H1 (cell line): ENCODE results near the gene CFDP1. TPM values are rescaled to one million over a fixed set of nuclear protein-coding genes. Genes with fewer than 3 reads are reported as not detected.

Experiments used
- CTCF ChIA-PET: fragments of 300-600 bp; sonication (Branson Sonifier 250); formaldehyde crosslinking; loops from one replicate; lab custom pipeline; 2021; ENCODE audit not compliant: partially characterized antibody; lab: Charles Lee
- POLR2A ChIA-PET: fragments of 300-600 bp; sonication (Branson Sonifier 250); formaldehyde crosslinking; loops from one replicate; lab custom pipeline; 2021; ENCODE audit warnings: inconsistent platforms; ENCODE audit not compliant: partially characterized antibody; lab: Charles Lee
- DNase-seq, 2 experiments: peaks; one replicate each; pipeline versions ENCODE4 v3.0.0 to v3.0.0-alpha.2; 2010 to 2022; ENCODE audit warnings: low spot score in 2 of 2, low read depth in 1 of 2, mixed read lengths in 1 of 2
- FAIRE-seq: peaks from 2 replicates; lab custom pipeline; 2011; peaks lifted over from hg19 to GRCh38; lab: Jason Lieb, UNC
- H2AFZ ChIP-seq: 2 replicates; pipeline ENCODE4 v1.8.1; 2012; ENCODE audit warnings: low read length, inconsistent platforms
- H2AK5ac ChIP-seq: 2 replicates; pipeline ENCODE4 v1.6.1; 2013; ENCODE audit warnings: low read depth, low read length
- H2BK120ac ChIP-seq: replicated peaks from 2 replicates; pipeline ENCODE3; 2013; ENCODE audit warnings: low read depth, low read length, inconsistent platforms
- H2BK12ac ChIP-seq: 2 replicates; pipeline ENCODE4 v1.6.1; 2013; ENCODE audit warnings: low read depth, low read length
- H2BK15ac ChIP-seq: 2 replicates; pipeline ENCODE4 v1.6.1; 2013; ENCODE audit warnings: low read length
- H2BK20ac ChIP-seq: 2 replicates; pipeline ENCODE4 v1.6.1; 2013; ENCODE audit warnings: low read length
- H2BK5ac ChIP-seq: 2 replicates; pipeline ENCODE4 v1.6.1; 2013; ENCODE audit warnings: low read depth, low read length
- H3K14ac ChIP-seq: 2 replicates; pipeline ENCODE4 v1.6.1; 2013; ENCODE audit warnings: inconsistent platforms; ENCODE audit not compliant: insufficient read length
- H3K18ac ChIP-seq: 2 replicates; pipeline ENCODE4 v1.6.1; 2013; ENCODE audit warnings: low read length; ENCODE audit errors: extremely low read depth
- H3K23ac ChIP-seq: 2 replicates; pipeline ENCODE4 v1.6.1; 2013; ENCODE audit warnings: inconsistent platforms; ENCODE audit not compliant: insufficient read length
- H3K23me2 ChIP-seq: 2 replicates; pipeline ENCODE4 v1.6.1; 2013; ENCODE audit warnings: low read depth, low read length
- H3K27ac ChIP-seq: 2 replicates; pipeline ENCODE4 v1.6.1; 2011; ENCODE audit warnings: low read depth, low read length, inconsistent platforms
- H3K27me3 ChIP-seq, 4 experiments: replicated peaks in 1 of 4; 1 replicate in 1 of 4; 2 replicates in 3 of 4; pipeline versions ENCODE4 v1.6.1 to v1.8.1; 2011 to 2013; ENCODE audit warnings: low read length in 3 of 4, mild to moderate bottlenecking in 3 of 4, inconsistent platforms in 2 of 4, mixed read lengths in 2 of 4, moderate library complexity in 1 of 4; ENCODE audit not compliant: control insufficient read depth in 3 of 4, insufficient read depth in 3 of 4; ENCODE audit errors: extremely low read depth in 1 of 4
- H3K36me3 ChIP-seq, 4 experiments: 2 replicates each; pipeline versions ENCODE4 v1.6.1 to v1.8.1; 2011 to 2013; ENCODE audit warnings: mild to moderate bottlenecking in 4 of 4, low read length in 3 of 4, moderate library complexity in 2 of 4, control low read depth in 1 of 4, inconsistent platforms in 1 of 4; ENCODE audit not compliant: insufficient read depth in 4 of 4, control insufficient read depth in 2 of 4
- H3K4ac ChIP-seq: replicated peaks from 2 replicates; pipeline ENCODE3; 2013; ENCODE audit warnings: low read length, low read depth, mixed read lengths, inconsistent platforms; ENCODE audit not compliant: insufficient read length
- H3K4me1 ChIP-seq, 4 experiments: replicated peaks in 1 of 4; 1 replicate in 1 of 4; 2 replicates in 3 of 4; pipeline versions ENCODE4 v1.6.1 to v1.8.1; 2011 to 2013; ENCODE audit warnings: low read length in 3 of 4, inconsistent platforms in 2 of 4, mixed read lengths in 1 of 4; ENCODE audit not compliant: insufficient read depth in 4 of 4, control insufficient read depth in 3 of 4
- H3K4me2 ChIP-seq, 2 experiments: 2 replicates each; pipeline versions ENCODE4 v1.6.1 to v1.8.1; 2011 to 2013; ENCODE audit warnings: low read depth in 2 of 2, low read length in 2 of 2, control low read depth in 1 of 2, inconsistent platforms in 1 of 2, mild to moderate bottlenecking in 1 of 2; ENCODE audit not compliant: insufficient read depth in 1 of 2
- H3K4me3 ChIP-seq, 4 experiments: fragments of 200-600, 300-600 bp in 1 of 4; sonication (generic), shearing (Covaris generic), sonication (Bioruptor Twin) in 1 of 4; 2 replicates each; pipeline versions ENCODE4 v1.5.1 to v1.8.1; 2011 to 2016; ENCODE audit warnings: low read length in 4 of 4, low read depth in 3 of 4, control low read depth in 2 of 4, inconsistent platforms in 2 of 4, mild to moderate bottlenecking in 2 of 4, mixed read lengths in 1 of 4, moderate library complexity in 1 of 4; ENCODE audit not compliant: insufficient read depth in 2 of 4; ENCODE audit errors: extremely low read depth in 1 of 4
- H3K56ac ChIP-seq: replicated peaks from 2 replicates; pipeline ENCODE3; 2013; ENCODE audit warnings: low read depth, mild to moderate bottlenecking, mixed read lengths, low read length, inconsistent platforms; ENCODE audit not compliant: insufficient read length
- H3K79me1 ChIP-seq: 2 replicates; pipeline ENCODE4 v1.6.1; 2013; ENCODE audit warnings: low read depth, low read length, control low read depth
- H3K79me2 ChIP-seq, 2 experiments: 2 replicates each; pipeline versions ENCODE4 v1.6.1 to v1.8.1; 2012 to 2013; ENCODE audit warnings: low read length in 2 of 2, mild to moderate bottlenecking in 2 of 2, inconsistent platforms in 1 of 2; ENCODE audit not compliant: insufficient read depth in 2 of 2, control insufficient read depth in 1 of 2
- H3K9ac ChIP-seq, 4 experiments: replicated peaks in 1 of 4; 1 replicate in 1 of 4; 2 replicates in 3 of 4; pipeline versions ENCODE4 v1.6.1 to v1.8.1; 2011 to 2013; ENCODE audit warnings: low read depth in 3 of 4, low read length in 3 of 4, control low read depth in 2 of 4, mild to moderate bottlenecking in 2 of 4, moderate library complexity in 2 of 4, inconsistent platforms in 1 of 4; ENCODE audit errors: extremely low read depth in 1 of 4
- H3K9me3 ChIP-seq, 2 experiments: 2 replicates each; pipeline versions ENCODE4 v1.6.1 to v1.8.1; 2012 to 2013; ENCODE audit warnings: mild to moderate bottlenecking in 2 of 2, moderate library complexity in 2 of 2, control low read depth in 1 of 2, inconsistent platforms in 1 of 2, low read depth in 1 of 2, low read length in 1 of 2, mixed read lengths in 1 of 2; ENCODE audit not compliant: insufficient read depth in 2 of 2
- H4K20me1 ChIP-seq, 2 experiments: replicated peaks in 1 of 2; 2 replicates each; pipeline versions ENCODE3 to v1.8.1; 2011 to 2013; ENCODE audit warnings: inconsistent platforms in 2 of 2, low read length in 2 of 2, mild to moderate bottlenecking in 1 of 2; ENCODE audit not compliant: insufficient read depth in 2 of 2, control insufficient read depth in 1 of 2
- H4K5ac ChIP-seq: 2 replicates; pipeline ENCODE4 v1.6.1; 2013; ENCODE audit warnings: low read length, low read depth, mixed read lengths, inconsistent platforms; ENCODE audit not compliant: insufficient read length
- H4K8ac ChIP-seq: 2 replicates; pipeline ENCODE4 v1.8.0; 2013; ENCODE audit warnings: mild to moderate bottlenecking, moderate library complexity, low read length, inconsistent platforms; ENCODE audit not compliant: insufficient read depth; ENCODE audit errors: extremely low read depth
- H4K91ac ChIP-seq: replicated peaks from 2 replicates; pipeline ENCODE3; 2013; ENCODE audit warnings: low read length, mixed read lengths, inconsistent platforms; ENCODE audit not compliant: insufficient read length
- TAF7 ChIP-seq: optimal IDR thresholded peaks from 2 replicates; pipeline ENCODE3; 2011; ENCODE audit warnings: low read depth, mild to moderate bottlenecking, inconsistent platforms, low read length, moderate library complexity, borderline replicate concordance
- TEAD4 ChIP-seq: IDR thresholded peaks from 2 replicates; pipeline ENCODE4 v1.6.1; 2012; ENCODE audit warnings: low read depth, low read length, inconsistent platforms, mixed read lengths
- WGBS, 2 experiments: shearing (Covaris generic) in 1 of 2; methylation state at CpG; one replicate each; pipeline versions ENCODE4 v1.1.6 to v1.1.7; 2013 to 2015; ENCODE audit warnings: low lambda C conversion rate in 2 of 2, mixed read lengths in 2 of 2, inconsistent platforms in 1 of 2, low coverage in 1 of 2, missing lambda C conversion rate in 1 of 2; ENCODE audit not compliant: insufficient replicate concordance in 2 of 2, insufficient coverage in 1 of 2, insufficient read length in 1 of 2; ENCODE audit errors: extremely low coverage in 1 of 2, missing lambda C conversion rate in 1 of 2; 5-methylcytosine and 5-hydroxymethylcytosine counted together
- polyA plus RNA-seq, 7 experiments: library from polyadenylated mRNA; depleted of rRNA in 3 of 7; stranded (reverse) in 5 of 7; unstranded in 2 of 7; fragments of >200 nt in 5 of 7; fragments of 200-250 nt in 2 of 7; gene quantifications; 1 replicate in 5 of 7; 2 replicates in 1 of 7; 4 replicates in 1 of 7; pipeline versions ENCODE4 v1.2.1 to v1.2.3, GENCODE V29; 2011 to 2013; ENCODE audit warnings: missing spikeins in 2 of 7, mixed read lengths in 2 of 7
- total RNA-seq: library from RNA; stranded (reverse); fragmentation: NEBNext Ultra II Directional; extraction: Animal tissue kit (Norgen Biotek cat#: 25700); gene quantifications from 2 replicates; pipeline ENCODE4 v1.2.1, GENCODE V29; 2021
- TF ChIP-seq, protein P1 (sequence below): IDR thresholded peaks from 2 replicates; pipeline ENCODE4 v1.6.1; 2011; ENCODE audit warnings: low read depth, mild to moderate bottlenecking, low read length; ENCODE audit not compliant: insufficient read depth

CFDP1 gene
- total and polyA plus RNA-seq, 2 of the 8 experiments (the other 6 are each of a cell fraction or from before 2014, with no cell fraction given), result 25.5 to 77.3 TPM

DNA sequence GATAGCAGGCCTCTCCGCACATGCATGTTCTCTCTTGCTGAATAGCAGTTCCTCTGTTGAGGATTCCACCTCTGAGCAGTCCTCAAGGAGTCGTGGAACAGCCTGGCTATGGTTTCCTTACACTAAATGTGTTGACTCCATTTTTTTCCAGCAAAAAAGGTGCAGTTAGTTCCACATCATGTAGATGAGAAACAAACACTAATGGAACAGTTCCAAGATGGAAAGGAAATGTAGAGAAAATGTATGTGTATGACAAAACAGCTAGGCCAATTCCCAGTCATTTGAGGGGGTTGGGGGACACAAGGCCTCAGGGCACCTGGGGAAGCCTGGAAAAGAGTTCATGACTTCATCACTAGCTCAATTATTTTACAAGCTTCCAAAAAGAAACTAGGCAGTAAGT is 90.0 kb downstream of the CFDP1 start:
- TF ChIP-seq TAF7 (no peak), TEAD4 (no peak)
- TF ChIP-seq, protein P1, sequence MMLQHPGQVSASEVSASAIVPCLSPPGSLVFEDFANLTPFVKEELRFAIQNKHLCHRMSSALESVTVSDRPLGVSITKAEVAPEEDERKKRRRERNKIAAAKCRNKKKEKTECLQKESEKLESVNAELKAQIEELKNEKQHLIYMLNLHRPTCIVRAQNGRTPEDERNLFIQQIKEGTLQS, result no peak
- H2BK20ac ChIP-seq, result no peak overlapping the region
- H4K5ac ChIP-seq, result no peak overlapping the region
- FAIRE-seq, result no peak
- WGBS, 2 experiments, result 95% methylated on average over 2 of the region's 2 CpGs; no CpG with 5 or more reads in 1 of the 2 experiments
- H3K4me3 ChIP-seq, result no peak overlapping the region
- POLR2A ChIA-PET, result interaction anchor here (1.7 kb wide), 1 partner anchor 15 kb away, joined by 3 read pairs; no protein-coding TSS in a partner anchor
- no peak overlapping the region for H3K4ac ChIP-seq
- H3K14ac ChIP-seq, result no peak overlapping the region
- H2BK15ac ChIP-seq, result no peak overlapping the region
- CTCF ChIA-PET, result interaction anchor here (0.7 to 1.0 kb wide), 2 partner anchors 35 to 110 kb away, joined by 3 to 4 read pairs; no protein-coding TSS in a partner anchor
- H3K9ac ChIP-seq, result no peak overlapping the region
- no peaks in the 10 kb centered on the region for H3K79me1 ChIP-seq
- H2BK12ac ChIP-seq, result no peak overlapping the region
- no peaks in the 10 kb centered on the region; a peak in 1 of 8 replicates for H3K36me3 ChIP-seq
- H3K4me2 ChIP-seq, result no peak overlapping the region
- no peak overlapping the region for H3K23ac ChIP-seq
- no peaks in the 10 kb centered on the region for H3K27me3 ChIP-seq
- H4K91ac ChIP-seq, result no peak overlapping the region
- H3K56ac ChIP-seq, result no peak overlapping the region
- no peak overlapping the region for H2AFZ ChIP-seq
- no peaks in the 10 kb centered on the region for H3K79me2 ChIP-seq
- H3K9me3 ChIP-seq, result no peaks in the 10 kb centered on the region
- DNase-seq, result no peak
- peaks cover 0 to 3% of the 10 kb centered on the region in 2 experiments for H4K20me1 ChIP-seq
- no peak overlapping the region for H3K27ac ChIP-seq
- no peaks in the 10 kb centered on the region for H3K4me1 ChIP-seq
- H2BK120ac ChIP-seq, result no peak overlapping the region
- H2AK5ac ChIP-seq, result no peak overlapping the region
- H3K23me2 ChIP-seq, result no peaks in the 10 kb centered on the region
- no peak overlapping the region for H2BK5ac ChIP-seq
- H4K8ac ChIP-seq, result no peak overlapping the region
- no peak overlapping the region for H3K18ac ChIP-seq
